Stimulated activated CD4-positive, alpha-beta T cell treated with anti-CD3 and anti-CD28 coated beads, Interleukin-15, amount 100 ng/mL, for 24 hours (primary cell): Measurements from ENCODE around the gene TRIAP1.

Experiments
- DNase-seq: peaks from one replicate; pipeline ENCODE4 v3.0.0-alpha.2; 2020

Gene TRIAP1

DNA sequence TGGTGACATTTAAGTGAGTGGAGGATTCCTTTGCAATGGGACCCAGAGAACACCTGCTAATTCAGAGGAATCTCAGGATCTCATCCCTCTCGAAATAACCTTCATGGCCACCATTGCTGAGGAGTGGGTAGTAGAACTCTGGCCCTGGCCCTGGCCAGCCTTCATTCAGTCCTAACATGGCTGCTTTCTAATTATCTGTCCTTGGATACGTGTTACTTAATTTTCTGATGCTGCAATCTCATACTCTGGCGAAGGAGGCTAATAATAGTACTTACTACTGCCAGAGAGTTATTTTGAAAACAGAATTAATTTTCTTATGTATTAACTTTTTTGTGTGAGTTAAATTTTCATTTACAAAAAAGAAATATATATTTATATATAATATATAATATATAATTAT, 20.4 kb downstream of the TRIAP1 start:
- no peak for DNase-seq

DNA sequence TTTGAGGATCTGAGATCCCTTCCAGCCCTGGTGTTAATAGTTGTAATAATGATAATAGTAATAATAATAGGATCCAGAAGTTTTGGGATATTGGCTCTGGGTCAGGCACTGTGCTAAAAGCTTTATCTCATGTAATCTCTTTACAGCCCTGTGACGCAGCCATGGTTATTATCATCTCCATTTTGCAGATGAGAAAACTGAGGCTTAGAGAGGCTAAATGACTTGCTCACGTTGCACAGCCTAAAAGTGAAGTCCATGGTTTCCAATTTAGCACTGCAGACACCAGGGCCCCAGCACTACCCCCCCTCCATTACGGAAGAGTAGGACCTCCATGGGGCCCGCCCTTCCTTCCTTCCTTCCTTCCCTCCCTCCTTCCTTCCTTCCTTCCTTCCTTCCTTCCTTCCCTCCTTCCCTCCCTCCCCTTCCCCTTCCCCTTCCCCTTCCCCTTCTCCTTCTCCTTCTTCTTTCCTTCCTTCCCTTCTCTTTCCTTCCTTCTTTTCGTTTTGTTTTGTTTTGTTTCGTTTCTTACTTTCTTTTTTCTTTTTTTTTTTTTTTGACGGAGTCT, 23.2 kb downstream of the TRIAP1 start:
- no peak for DNase-seq

DNA sequence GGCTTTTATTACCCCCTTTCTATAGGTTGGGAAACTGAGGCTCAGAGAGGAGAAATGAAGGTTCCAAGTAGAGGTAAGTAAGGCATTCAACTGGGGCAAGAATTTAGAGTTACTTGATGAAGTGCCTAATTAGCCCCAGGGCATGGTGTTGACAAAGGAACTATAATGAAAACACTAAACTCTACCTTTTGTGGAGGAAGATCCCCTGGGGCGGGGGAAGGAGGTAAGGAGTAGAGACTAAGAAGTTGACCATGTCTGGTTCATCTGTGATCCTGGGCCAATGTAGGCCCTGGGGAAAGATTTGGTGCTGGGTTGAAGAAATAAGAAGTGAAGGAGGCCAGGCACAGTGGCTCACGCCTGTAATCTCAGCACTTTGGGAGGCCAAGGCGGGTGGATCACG, 24.5 kb downstream of the TRIAP1 start:
- no peak for DNase-seq

DNA sequence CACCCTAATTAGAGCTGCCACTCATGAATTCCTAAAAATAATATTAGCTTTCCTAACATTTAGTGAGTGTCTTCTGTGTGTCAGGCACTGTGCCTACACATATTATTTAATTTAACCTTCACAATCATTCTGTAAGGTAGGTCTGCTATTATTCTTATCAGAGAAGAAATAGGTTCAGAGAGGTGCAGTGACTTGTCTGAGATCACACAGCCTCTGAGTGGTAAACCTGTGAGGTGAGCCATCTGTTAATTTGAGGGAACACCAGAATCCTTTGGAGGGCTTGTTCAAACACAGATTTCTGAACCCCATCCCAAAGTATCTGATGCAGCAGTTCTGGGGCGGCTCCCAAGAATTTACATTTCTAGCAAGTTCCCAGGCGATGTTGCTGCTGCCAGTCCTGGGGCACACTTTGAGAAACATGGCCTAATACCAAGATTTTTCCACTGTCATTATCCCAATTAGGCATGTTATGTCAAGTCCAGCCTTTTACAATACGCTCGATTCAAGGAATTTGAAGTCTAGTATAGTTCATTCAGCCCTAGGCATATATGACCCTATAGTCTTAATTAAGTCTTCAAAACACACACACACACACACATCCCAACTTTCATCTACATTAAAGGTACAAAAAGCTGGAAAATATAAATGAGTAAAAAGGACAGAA, 28.1 kb downstream of the TRIAP1 start:
- DNase-seq: no peak

DNA sequence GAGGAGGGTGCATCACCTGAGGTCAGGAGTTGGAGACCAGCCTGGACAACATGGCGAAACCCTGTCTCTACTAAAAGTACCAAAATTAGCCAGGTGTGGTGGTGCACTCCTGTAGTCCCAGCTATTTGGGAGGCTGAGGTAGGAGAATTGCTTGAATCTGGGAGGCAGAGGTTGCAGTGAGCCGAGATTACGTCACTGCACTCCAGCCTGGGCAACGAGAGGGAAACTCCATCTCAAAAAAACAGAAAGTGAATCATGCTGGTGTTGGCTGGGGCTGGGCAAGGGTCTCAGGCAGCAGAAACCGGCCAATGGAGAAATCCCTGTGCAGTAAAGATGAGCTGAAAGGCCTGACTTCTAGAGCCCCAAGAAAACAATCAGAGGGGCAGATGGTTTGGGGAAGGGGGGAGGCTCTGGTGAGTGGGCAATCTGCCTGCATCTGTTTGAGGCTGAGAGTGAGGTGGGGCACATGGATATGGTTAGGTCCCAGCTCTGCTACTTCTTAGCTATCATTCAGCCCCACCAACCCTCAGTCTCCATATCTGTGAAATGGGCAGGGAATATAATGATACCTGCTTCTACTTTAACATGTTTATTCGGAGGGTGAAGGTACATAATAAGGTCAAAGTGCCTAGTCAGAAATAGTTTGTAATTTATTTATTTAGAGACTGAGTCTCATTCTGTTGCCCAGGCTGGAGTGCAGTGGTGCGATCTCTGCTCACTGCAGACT, 29.5 kb downstream of the TRIAP1 start:
- no peak for DNase-seq

- DNase-seq: no peak
These were observed 32.1 kb downstream of the TRIAP1 start for GRCh38 chr12:120413901-120414695.

GRCh38 chr12:120412421-120412820, 33.8 kb downstream of the TRIAP1 start:
- DNase-seq: no peak

- DNase-seq: no peak
These were observed 37.4 kb downstream of the TRIAP1 start for GRCh38 chr12:120408771-120409170.

GRCh38 chr12:120406553-120406952, 39.6 kb downstream of the TRIAP1 start:
- no peak for DNase-seq

DNA sequence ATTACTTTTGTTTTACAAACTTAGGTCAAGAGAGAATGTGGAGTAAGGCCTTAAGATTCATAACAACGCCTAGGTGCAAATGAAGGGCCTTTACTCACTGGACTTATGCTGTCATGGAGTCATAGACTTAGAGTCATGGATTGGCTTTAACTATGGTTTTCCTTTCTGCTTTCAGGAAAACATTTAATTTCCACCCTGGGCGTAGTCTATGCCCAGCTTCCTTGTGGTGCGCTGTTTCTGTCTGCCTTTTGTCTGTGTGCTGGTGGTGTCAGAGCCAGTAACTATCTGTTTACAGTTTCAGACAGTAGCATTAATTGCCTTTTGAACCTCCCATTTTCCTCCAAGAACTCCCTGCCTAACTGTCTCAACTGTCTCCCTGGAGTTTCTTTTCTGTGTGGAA, 40.1 kb downstream of the TRIAP1 start:
- DNase-seq: no peak

- DNase-seq: no peak
These were observed 41.9 kb downstream of the TRIAP1 start for GRCh38 chr12:120404271-120404670.

GRCh38 chr12:120403869-120404268, 42.3 kb downstream of the TRIAP1 start:
- DNase-seq: no peak

DNA sequence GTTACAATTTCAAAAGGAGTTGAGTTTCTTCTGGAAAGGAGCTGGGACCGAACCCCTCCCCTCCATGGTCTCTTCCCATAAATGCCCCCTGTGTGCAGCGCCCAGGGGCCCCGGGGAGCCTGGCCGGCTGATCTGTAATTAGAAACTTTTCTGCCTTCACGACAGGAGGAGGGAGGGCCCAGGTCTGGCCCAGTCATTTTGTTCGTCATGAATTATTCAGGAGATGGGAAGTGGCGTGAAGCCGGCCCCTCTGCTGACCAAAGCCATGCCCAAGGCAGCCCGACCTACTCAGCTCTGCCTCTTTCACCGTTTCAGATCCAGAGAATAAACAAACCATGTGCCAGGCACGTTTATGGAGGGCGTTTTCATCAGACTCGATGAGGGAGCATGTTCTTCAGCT, 44.0 kb downstream of the TRIAP1 start:
- DNase-seq: no peak

- DNase-seq: peak; percentile 11
These were observed 46.7 kb downstream of the TRIAP1 start for GRCh38 chr12:120399531-120399930.

DNA sequence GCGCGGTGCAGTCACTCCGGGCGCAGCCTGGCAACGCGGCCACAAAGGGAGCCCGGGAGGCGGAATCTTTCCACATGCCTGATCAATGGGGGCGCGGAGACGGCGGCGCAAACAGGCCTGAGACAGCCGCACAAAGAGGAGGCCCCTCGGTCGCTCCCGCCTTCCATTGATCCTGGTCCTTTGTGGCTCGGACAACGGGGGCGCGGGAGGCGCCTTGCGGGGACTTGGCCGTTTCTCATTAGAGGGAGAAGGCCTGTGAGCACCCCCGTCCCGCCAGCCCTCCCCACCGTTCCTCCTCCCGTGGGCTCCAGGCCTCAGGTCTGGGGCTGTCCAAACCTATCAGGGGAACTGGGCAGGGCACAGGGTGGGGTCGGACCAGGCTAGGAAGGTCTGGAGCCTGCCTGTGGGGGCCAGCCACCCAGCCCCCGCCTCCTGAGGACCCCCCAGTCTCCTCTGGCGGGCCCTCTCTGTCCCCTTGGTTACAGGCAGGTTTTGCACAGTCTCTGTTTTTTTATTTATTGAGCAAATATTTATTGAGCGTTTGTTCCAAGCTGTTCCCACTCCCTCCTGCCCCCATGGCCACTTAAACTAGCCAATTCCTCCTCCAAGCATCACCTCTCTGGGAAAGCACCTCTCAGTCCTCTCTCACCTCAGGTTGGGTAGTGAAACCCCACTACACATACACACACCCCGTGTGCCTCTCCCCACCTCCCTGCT, 48.2 kb downstream of the TRIAP1 start:
- DNase-seq: no peak

- no peak for DNase-seq
These were observed 51.5 kb downstream of the TRIAP1 start for GRCh38 chr12:120394483-120395367.
